Tibial nerve (tissue), 4 donors: ENCODE data around the gene METTL16. TPM values are rescaled to one million over a fixed set of nuclear protein-coding genes. Genes with fewer than 3 reads are reported as not detected.

Source experiments
- DNase-seq, 2 donors: peaks; one replicate each; pipeline ENCODE4 v3.0.0-alpha.2; 2019; ENCODE audit warnings: low spot score in 2 of 2
- H3K27ac ChIP-seq, 4 donors: fragments of 200-600 bp; sonication (generic) in 3 of 4; one replicate each; pipeline ENCODE4 v1.5.1; 2017 to 2019; ENCODE audit warnings: mild to moderate bottlenecking in 1 of 4
- H3K27me3 ChIP-seq, 2 donors: fragments of 200-600 bp; sonication (generic) in 1 of 2; one replicate each; pipeline versions ENCODE4 v1.5.1 to v1.6.0; 2017 to 2019
- H3K36me3 ChIP-seq, 3 donors: fragments of 200-600 bp; sonication (generic); one replicate each; pipeline ENCODE4 v1.5.1; 2018 to 2019
- H3K4me1 ChIP-seq, 4 donors: fragments of 200-600 bp; sonication (generic) in 3 of 4; one replicate each; pipeline ENCODE4 v1.5.1; 2017 to 2019
- H3K4me3 ChIP-seq, 4 donors: fragments of 200-600 bp; sonication (generic) in 3 of 4; one replicate each; pipeline ENCODE4 v1.5.1; 2017 to 2019; ENCODE audit warnings: mild to moderate bottlenecking in 1 of 4, moderate library complexity in 1 of 4
- H3K9me3 ChIP-seq, 4 donors: fragments of 200-600 bp; sonication (generic) in 3 of 4; one replicate each; pipeline ENCODE4 v1.5.1; 2017 to 2019
- CTCF ChIP-seq, 5 experiments: fragments of 200-600 bp in 3 of 5; fragments of 450-650 bp in 2 of 5; sonication (generic) in 3 of 5; IDR thresholded peaks; one replicate each; pipeline ENCODE4 v1.5.1; 2016 to 2019; ENCODE audit warnings: antibody characterized with exemption in 5 of 5, mild to moderate bottlenecking in 3 of 5, moderate library complexity in 2 of 5
- EP300 ChIP-seq, 2 donors: sonication (generic); formaldehyde crosslinking; IDR thresholded peaks; one replicate each; pipeline ENCODE4 v1.6.1; 2017; ENCODE audit warnings: antibody characterized with exemption in 2 of 2, mild to moderate bottlenecking in 1 of 2
- POLR2A ChIP-seq, 2 donors: fragments of 450-650 bp; IDR thresholded peaks; one replicate each; pipeline ENCODE4 v1.6.1; 2017; ENCODE audit warnings: antibody characterized with exemption in 2 of 2, mild to moderate bottlenecking in 2 of 2, moderate library complexity in 2 of 2
- WGBS, 2 donors: methylation state at CpG; one replicate each; pipeline ENCODE4 v1.1.5; 2018; 5-methylcytosine and 5-hydroxymethylcytosine counted together
- total RNA-seq, 4 donors: library from RNA; depleted of rRNA; stranded (reverse); fragments of >200 nt; gene quantifications; one replicate each; pipeline ENCODE4 v1.1.0, GENCODE V29; 2016

METTL16 gene
- total RNA-seq, 4 donors from 2014 or later, result 26.5 to 38.1 (median 33.9) TPM

GRCh38 chr17:2462481-2462880 lies 49.2 kb downstream of the METTL16 start:
- TF ChIP-seq EP300 (IDR thresholded peaks at IDR 0.05) (no peak), CTCF (IDR thresholded peaks at IDR 0.05) (no peak), POLR2A (IDR thresholded peaks at IDR 0.05) (no peak)
- Histone ChIP-seq H3K36me3 (peaks cover 0 to 82% (median 22%) of the 10 kb centered on the region in 3 donors), H3K4me1 (peaks cover 0 to 9% (median 0%) of the 10 kb centered on the region in 4 donors), H3K4me3 (no peak overlapping the region), H3K27me3 (no peaks in the 10 kb centered on the region), H3K27ac (no peak overlapping the region), H3K9me3 (no peaks in the 10 kb centered on the region)
- no peak for DNase-seq
- WGBS, 2 donors, result 91 to 92% methylated on average over 8 of the region's 8 CpGs

GRCh38 chr17:2459917-2460271 lies 51.8 kb downstream of the METTL16 start:
- no peak for TF ChIP-seq POLR2A (IDR thresholded peaks at IDR 0.05)
- no peak for TF ChIP-seq EP300 (IDR thresholded peaks at IDR 0.05)
- no peak for TF ChIP-seq CTCF (IDR thresholded peaks at IDR 0.05)
- Histone ChIP-seq H3K4me3 (no peak overlapping the region), H3K4me1 (peaks cover 0 to 9% (median 0%) of the 10 kb centered on the region in 4 donors), H3K9me3 (no peaks in the 10 kb centered on the region), H3K27ac (no peak overlapping the region), H3K36me3 (peaks cover 0 to 79% (median 22%) of the 10 kb centered on the region in 3 donors), H3K27me3 (no peaks in the 10 kb centered on the region)
- no peak for DNase-seq
- 83 to 84% methylated on average over 3 of the region's 3 CpGs for WGBS, 2 donors

GRCh38 chr17:2457913-2458312 lies 53.8 kb downstream of the METTL16 start:
- H3K4me3 ChIP-seq, result no peak overlapping the region
- H3K27me3 ChIP-seq, result no peaks in the 10 kb centered on the region
- H3K4me1 ChIP-seq, result peaks cover 0 to 9% (median 0%) of the 10 kb centered on the region in 4 donors
- no peak for TF ChIP-seq EP300 (IDR thresholded peaks at IDR 0.05)
- TF ChIP-seq POLR2A (IDR thresholded peaks at IDR 0.05), result no peak
- no peak for TF ChIP-seq CTCF (IDR thresholded peaks at IDR 0.05)
- peaks cover 0 to 61% (median 8%) of the 10 kb centered on the region in 3 donors for H3K36me3 ChIP-seq
- H3K9me3 ChIP-seq, result no peaks in the 10 kb centered on the region
- H3K27ac ChIP-seq, result no peak overlapping the region
- WGBS, 2 donors, result 94 to 95% methylated on average over 4 of the region's 4 CpGs
- DNase-seq, result no peak

- no peaks in the 10 kb centered on the region for H3K27me3 ChIP-seq
- H3K4me1 ChIP-seq, result peaks cover 0 to 9% (median 0%) of the 10 kb centered on the region in 4 donors
- TF ChIP-seq EP300 (IDR thresholded peaks at IDR 0.05) (no peak), CTCF (IDR thresholded peaks at IDR 0.05) (no peak), POLR2A (IDR thresholded peaks at IDR 0.05) (no peak)
- H3K27ac ChIP-seq, result no peak overlapping the region
- no peak for DNase-seq
- 88 to 89% methylated on average over 3 of the region's 3 CpGs for WGBS, 2 donors
- no peak overlapping the region for H3K4me3 ChIP-seq
- no peaks in the 10 kb centered on the region for H3K9me3 ChIP-seq
- peaks cover 0 to 47% (median 0%) of the 10 kb centered on the region in 3 donors for H3K36me3 ChIP-seq
Observed at GRCh38 chr17:2456475-2456874, 55.2 kb downstream of the METTL16 start.

GRCh38 chr17:2455956-2456355 lies 55.7 kb downstream of the METTL16 start:
- Histone ChIP-seq H3K9me3 (no peaks in the 10 kb centered on the region), H3K4me3 (no peak overlapping the region), H3K27ac (no peak overlapping the region), H3K27me3 (no peaks in the 10 kb centered on the region), H3K4me1 (peaks cover 0 to 9% (median 0%) of the 10 kb centered on the region in 4 donors), H3K36me3 (peaks cover 0 to 41% (median 0%) of the 10 kb centered on the region in 3 donors)
- TF ChIP-seq CTCF (IDR thresholded peaks at IDR 0.05) (no peak), EP300 (IDR thresholded peaks at IDR 0.05) (no peak), POLR2A (IDR thresholded peaks at IDR 0.05) (no peak)
- DNase-seq, result no peak
- 87 to 91% methylated on average over 3 of the region's 3 CpGs for WGBS, 2 donors
